Tibial artery (tissue), 4 donors: Measurements from ENCODE around the gene ERMARD.

Experiments
- DNase-seq, 2 donors: peaks; one replicate each; pipeline ENCODE4 v3.0.0-alpha.2; 2019
- H3K27ac ChIP-seq, 2 donors: fragments of 200-600 bp; sonication (generic) in 1 of 2; 1 replicate in 1 of 2; 2 replicates in 1 of 2; pipeline ENCODE4 v1.5.1; 2018 to 2019; ENCODE audit warnings: mild to moderate bottlenecking in 1 of 2
- H3K27me3 ChIP-seq, 2 donors: fragments of 200-600 bp; sonication (generic) in 1 of 2; one replicate each; pipeline versions ENCODE4 v1.5.1 to v1.6.0; 2016 to 2019
- H3K36me3 ChIP-seq, 3 donors: fragments of 200-600 bp; sonication (generic) in 2 of 3; one replicate each; pipeline ENCODE4 v1.5.1; 2016 to 2019; ENCODE audit warnings: mild to moderate bottlenecking in 2 of 3
- H3K4me1 ChIP-seq, 4 donors: fragments of 200-600 bp; sonication (generic) in 2 of 4; 1 replicate in 3 of 4; 2 replicates in 1 of 4; pipeline ENCODE4 v1.5.1; 2016 to 2019
- H3K4me3 ChIP-seq, 2 donors: fragments of 200-600 bp; sonication (generic) in 1 of 2; 1 replicate in 1 of 2; 2 replicates in 1 of 2; pipeline ENCODE4 v1.5.1; 2018 to 2019; ENCODE audit warnings: mild to moderate bottlenecking in 2 of 2
- H3K9me3 ChIP-seq, 3 donors: fragments of 200-600 bp; sonication (generic) in 1 of 3; one replicate each; pipeline ENCODE4 v1.5.1; 2016 to 2019
- CTCF ChIP-seq, 2 experiments: fragments of 200-600 bp in 1 of 2; fragments of 450-650 bp in 1 of 2; IDR thresholded peaks; one replicate each; pipeline ENCODE4 v1.5.1; 2017 to 2019; ENCODE audit warnings: antibody characterized with exemption in 2 of 2, mild to moderate bottlenecking in 1 of 2, moderate library complexity in 1 of 2
- intact Hi-C: fragments of 100-400 bp; cut with DNase I; formaldehyde crosslinking; loops from one replicate; pipeline ENCODE4 v1.15.0; 2023; ENCODE audit warnings: low total_unique reads

ERMARD gene

GRCh38 chr6:169738976-169739529 lies 12.4 kb upstream of the ERMARD start:
- Histone ChIP-seq H3K4me1 (no peaks in the 10 kb centered on the region), H3K4me3 (no peak overlapping the region), H3K36me3 (no peaks in the 10 kb centered on the region), H3K27me3 (no peaks in the 10 kb centered on the region), H3K9me3 (no peaks in the 10 kb centered on the region), H3K27ac (no peak overlapping the region)
- no peak for DNase-seq
- intact Hi-C loops = no loop called here
- TF ChIP-seq CTCF (IDR thresholded peaks at IDR 0.05) = no peak

GRCh38 chr6:169741344-169741743 lies 10.1 kb upstream of the ERMARD start:
- intact Hi-C loops = no loop called here
- DNase-seq = no peak
- Histone ChIP-seq H3K27ac (no peak overlapping the region), H3K4me1 (no peaks in the 10 kb centered on the region), H3K27me3 (no peaks in the 10 kb centered on the region), H3K4me3 (no peak overlapping the region), H3K36me3 (no peaks in the 10 kb centered on the region), H3K9me3 (peaks cover 0 to 7% (median 3%) of the 10 kb centered on the region in 3 donors)
- TF ChIP-seq CTCF (IDR thresholded peaks at IDR 0.05) = no peak

- intact Hi-C loops = no loop called here
- H3K27me3 ChIP-seq = no peaks in the 10 kb centered on the region
- H3K27ac ChIP-seq = no peak overlapping the region
- peaks cover 0 to 7% (median 4%) of the 10 kb centered on the region in 4 donors for H3K4me1 ChIP-seq
- no peaks in the 10 kb centered on the region for H3K36me3 ChIP-seq
- H3K4me3 ChIP-seq = no peak overlapping the region
- H3K9me3 ChIP-seq = peaks cover 0 to 7% (median 3%) of the 10 kb centered on the region in 3 donors
- no peak for DNase-seq
- no peak for TF ChIP-seq CTCF (IDR thresholded peaks at IDR 0.05)
Observed at GRCh38 chr6:169745405-169745804, 6.0 kb upstream of the ERMARD start.

GRCh38 chr6:169746556-169746955 lies 4.9 kb upstream of the ERMARD start:
- H3K36me3 ChIP-seq = no peaks in the 10 kb centered on the region
- H3K4me3 ChIP-seq = no peak overlapping the region
- DNase-seq = no peak
- no peak for TF ChIP-seq CTCF (IDR thresholded peaks at IDR 0.05)
- H3K27me3 ChIP-seq = no peaks in the 10 kb centered on the region
- peaks cover 0 to 7% (median 3%) of the 10 kb centered on the region in 3 donors for H3K9me3 ChIP-seq
- H3K4me1 ChIP-seq = peaks cover 0 to 13% (median 6%) of the 10 kb centered on the region in 4 donors
- H3K27ac ChIP-seq = no peak overlapping the region
- intact Hi-C loops = no loop called here

- intact Hi-C loops = no loop called here
- peak overlapping the region; percentile 80 to 88 for H3K4me3 ChIP-seq
- peak overlapping the region; percentile 93 to 99 for H3K27ac ChIP-seq
- H3K9me3 ChIP-seq = no peaks in the 10 kb centered on the region
- no peaks in the 10 kb centered on the region for H3K27me3 ChIP-seq
- TF ChIP-seq CTCF (IDR thresholded peaks at IDR 0.05) = no peak
- H3K4me1 ChIP-seq = peaks cover 0 to 24% (median 14%) of the 10 kb centered on the region in 4 donors
- peaks cover 0 to 8% (median 7%) of the 10 kb centered on the region in 3 donors for H3K36me3 ChIP-seq
- no peak for DNase-seq
Observed at GRCh38 chr6:169752074-169752623, 727 bp downstream of the ERMARD start.
